Body of pancreas (tissue), 4 donors: Measurements from ENCODE around the gene GTPBP2. TPM values are rescaled to one million over a fixed set of nuclear protein-coding genes. Genes with fewer than 3 reads are reported as not detected.

Experiments used
- ATAC-seq: fragments of 150-250 bp; one replicate; pipeline ENCODE4 v1.9.1; 2016
- DNase-seq, 4 donors: peaks; one replicate each; pipeline ENCODE4 v3.0.0-alpha.2; 2019
- H3K27ac ChIP-seq, 4 donors: fragments of 200-600 bp; sonication (generic); 1 replicate in 3 of 4; 2 replicates in 1 of 4; pipeline versions ENCODE4 v1.5.1 to v1.6.1; 2016 to 2019; ENCODE audit warnings: mild to moderate bottlenecking in 1 of 4, mixed read lengths in 1 of 4, moderate library complexity in 1 of 4
- H3K27me3 ChIP-seq, 2 donors: fragments of 200-600 bp; sonication (generic); one replicate each; pipeline ENCODE4 v1.6.0; 2016; ENCODE audit warnings: mild to moderate bottlenecking in 1 of 2
- H3K36me3 ChIP-seq, 2 donors: fragments of 200-600 bp; sonication (generic); replicated peaks in 1 of 2; 2 replicates each; pipeline ENCODE4 v1.5.1; 2016; ENCODE audit warnings: low read depth in 2 of 2; ENCODE audit not compliant: insufficient read depth in 1 of 2
- H3K4me1 ChIP-seq: fragments of 200-600 bp; sonication (generic); one replicate; pipeline ENCODE4 v1.6.0; 2016
- H3K4me3 ChIP-seq, 2 donors: fragments of 200-600 bp; sonication (generic); 1 replicate in 1 of 2; 2 replicates in 1 of 2; pipeline ENCODE4 v1.5.1; 2016 to 2019
- H3K9me3 ChIP-seq, 3 donors: fragments of 200-600 bp; sonication (generic); 1 replicate in 2 of 3; 2 replicates in 1 of 3; pipeline ENCODE4 v1.5.1; 2016
- CTCF ChIP-seq, 7 experiments: fragments of 450-650 bp in 4 of 7; fragments of 200-600 bp in 3 of 7; sonication (generic) in 3 of 7; IDR thresholded peaks; one replicate each; pipeline ENCODE4 v1.5.1; 2016 to 2019; ENCODE audit warnings: antibody characterized with exemption in 7 of 7
- POLR2A ChIP-seq, 3 donors: fragments of 450-650 bp; IDR thresholded peaks; one replicate each; pipeline ENCODE4 v1.6.1; 2016; ENCODE audit warnings: antibody characterized with exemption in 3 of 3, mild to moderate bottlenecking in 2 of 3
- WGBS, 2 donors: methylation state at CpG; one replicate each; pipeline ENCODE4 v1.1.5; 2017; 5-methylcytosine and 5-hydroxymethylcytosine counted together
- intact Hi-C: fragments of 100-400 bp; cut with DNase I; formaldehyde crosslinking; loops from one replicate; pipeline ENCODE4 v1.15.1; 2023
- total RNA-seq, 2 donors: library from RNA; depleted of rRNA; stranded (reverse); fragments of >200 nt; gene quantifications; one replicate each; pipeline ENCODE4 v1.1.0, GENCODE V29; 2016

GTPBP2 gene, protein sequence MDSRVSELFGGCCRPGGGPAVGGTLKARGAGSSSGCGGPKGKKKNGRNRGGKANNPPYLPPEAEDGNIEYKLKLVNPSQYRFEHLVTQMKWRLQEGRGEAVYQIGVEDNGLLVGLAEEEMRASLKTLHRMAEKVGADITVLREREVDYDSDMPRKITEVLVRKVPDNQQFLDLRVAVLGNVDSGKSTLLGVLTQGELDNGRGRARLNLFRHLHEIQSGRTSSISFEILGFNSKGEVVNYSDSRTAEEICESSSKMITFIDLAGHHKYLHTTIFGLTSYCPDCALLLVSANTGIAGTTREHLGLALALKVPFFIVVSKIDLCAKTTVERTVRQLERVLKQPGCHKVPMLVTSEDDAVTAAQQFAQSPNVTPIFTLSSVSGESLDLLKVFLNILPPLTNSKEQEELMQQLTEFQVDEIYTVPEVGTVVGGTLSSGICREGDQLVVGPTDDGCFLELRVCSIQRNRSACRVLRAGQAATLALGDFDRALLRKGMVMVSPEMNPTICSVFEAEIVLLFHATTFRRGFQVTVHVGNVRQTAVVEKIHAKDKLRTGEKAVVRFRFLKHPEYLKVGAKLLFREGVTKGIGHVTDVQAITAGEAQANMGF
- total RNA-seq = 10 to 100 TPM; 32.9 to 55.0 TPM

DNA sequence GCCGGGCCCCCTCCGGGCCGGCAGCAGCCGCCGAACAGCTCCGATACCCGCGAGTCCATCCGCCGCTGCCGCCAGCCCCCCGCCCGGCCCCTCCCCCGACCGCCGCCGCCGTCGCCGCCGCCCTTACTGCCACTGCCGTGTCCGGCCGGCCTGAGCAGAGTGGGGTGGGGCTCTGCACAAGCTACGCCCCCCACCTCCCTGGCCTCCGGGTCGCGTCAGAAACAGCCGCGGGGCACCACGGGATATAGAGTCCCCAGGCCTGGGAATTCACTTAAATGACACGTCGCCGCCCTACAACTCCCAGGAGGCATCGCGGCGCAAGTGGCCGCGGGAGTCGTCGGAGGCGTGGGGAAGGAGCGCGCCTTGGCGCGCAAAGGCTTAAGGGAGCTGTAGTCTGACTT, at the start of gene GTPBP2:
Gene GTPBP2 (minus strand): TSS at position 161 of the 401 bp plus-strand sequence. CDS start 102 bp downstream, at position 59.
- WGBS, 2 donors = 0% methylated on average over 7 to 44 of the region's 46 CpGs
- H3K9me3 ChIP-seq = no peaks in the 10 kb centered on the region
- TF ChIP-seq POLR2A (IDR thresholded peaks at IDR 0.05) (no peak), CTCF (IDR thresholded peaks at IDR 0.05) (no peak)

GRCh38 chr6:43678341-43678740, 49.3 kb upstream of the GTPBP2 start:
- no peak for TF ChIP-seq CTCF (IDR thresholded peaks at IDR 0.05)
- TF ChIP-seq POLR2A (IDR thresholded peaks at IDR 0.05) = no peak
- ATAC-seq = no peak
- Histone ChIP-seq H3K4me1 (peaks cover 10% of the 10 kb centered on the region), H3K36me3 (peaks cover 0 to 22% of the 10 kb centered on the region in 2 donors), H3K9me3 (no peaks in the 10 kb centered on the region), H3K27me3 (no peaks in the 10 kb centered on the region), H3K27ac (no peak overlapping the region), H3K4me3 (no peak overlapping the region)
- no peak for DNase-seq
- WGBS, 2 donors = 90 to 92% methylated on average over 7 of the region's 7 CpGs
- intact Hi-C loops = no loop called here

More for the DNA sequence above, at the start of gene GTPBP2:
- Histone ChIP-seq H3K27ac (peak within 1 kb of the TSS; percentile 94 to 96 (median 96)), H3K4me3 (peak within 1 kb of the TSS; percentile 77 to 96), H3K4me1 (peaks cover 26% of the 10 kb centered on the region), H3K36me3 (peaks cover 0 to 10% of the 10 kb centered on the region in 2 donors), H3K27me3 (no peaks in the 10 kb centered on the region)
- intact Hi-C loops = no loop called here
- DNase-seq (peak; percentile 99), ATAC-seq (peak; percentile 88)

- H3K27ac ChIP-seq = no peak overlapping the region
- WGBS, 2 donors = 57 to 76% methylated on average over 7 of the region's 7 CpGs
- peaks cover 15% of the 10 kb centered on the region for H3K4me1 ChIP-seq
- H3K4me3 ChIP-seq = no peak overlapping the region
- no peak for ATAC-seq
- no peaks in the 10 kb centered on the region for H3K9me3 ChIP-seq
- intact Hi-C loops = no loop called here
- H3K27me3 ChIP-seq = no peaks in the 10 kb centered on the region
- TF ChIP-seq CTCF (IDR thresholded peaks at IDR 0.05) (no peak), POLR2A (IDR thresholded peaks at IDR 0.05) (no peak)
- no peak for DNase-seq
- H3K36me3 ChIP-seq = peaks cover 0 to 22% of the 10 kb centered on the region in 2 donors
Observed at GRCh38 chr6:43677759-43678158, 48.7 kb upstream of the GTPBP2 start.

DNA sequence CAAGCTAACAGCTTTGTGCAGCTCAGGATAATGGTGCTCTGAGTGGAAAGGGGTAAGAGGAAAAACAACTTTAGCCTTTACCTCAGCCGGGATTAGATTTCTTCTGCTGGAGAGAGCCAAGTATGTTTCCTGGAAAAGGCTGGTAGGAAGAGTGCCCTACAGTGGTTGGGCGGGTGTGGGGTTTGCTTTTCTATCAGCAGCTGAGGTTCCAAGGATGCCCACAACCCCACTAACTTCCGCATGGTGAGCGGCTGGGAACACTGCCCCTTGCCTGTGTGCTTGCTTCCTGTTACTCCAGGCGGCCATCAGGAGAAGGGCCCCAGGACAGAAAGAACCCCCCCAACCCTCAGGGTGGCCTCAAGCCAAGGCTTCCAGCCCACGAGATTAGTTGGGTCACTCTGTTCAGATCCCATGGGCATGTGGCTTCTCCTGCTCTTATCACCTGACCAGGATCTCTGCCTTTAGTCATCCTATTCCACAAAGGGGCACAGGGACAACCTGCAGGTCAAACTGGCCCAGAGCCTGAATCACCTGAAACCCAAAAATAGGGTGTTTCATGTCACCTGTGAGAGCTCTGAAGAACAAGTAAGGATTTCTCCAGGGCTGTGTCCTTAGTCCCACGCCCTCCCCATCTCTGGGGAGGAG, 48.0 kb upstream of the GTPBP2 start:
- no peaks in the 10 kb centered on the region for H3K9me3 ChIP-seq
- no peak for TF ChIP-seq POLR2A (IDR thresholded peaks at IDR 0.05)
- TF ChIP-seq CTCF (IDR thresholded peaks at IDR 0.05) = no peak
- H3K27ac ChIP-seq = no peak overlapping the region
- peaks cover 0 to 22% of the 10 kb centered on the region in 2 donors for H3K36me3 ChIP-seq
- H3K27me3 ChIP-seq = no peaks in the 10 kb centered on the region
- DNase-seq = no peak
- no peak overlapping the region for H3K4me3 ChIP-seq
- intact Hi-C loops = no loop called here
- H3K4me1 ChIP-seq = peaks cover 22% of the 10 kb centered on the region
- no peak for ATAC-seq
- 74 to 88% methylated on average over 4 to 7 of the region's 7 CpGs for WGBS, 2 donors
